B cell (primary cell): ENCODE measurements around the gene TFCP2L1. TPM values are rescaled to one million over a fixed set of nuclear protein-coding genes. Genes with fewer than 3 reads are reported as not detected.

Experiments used
- ATAC-seq: fragments of 200-7000 bp; cut with Tn5 transposase; one replicate; pipeline ENCODE4 v1.10.0; 2021; ENCODE audit warnings: low read depth, mild to moderate bottlenecking, moderate number of reproducible peaks, moderate library complexity
- CTCF ChIA-PET: fragments of 350-600 bp; sonication (Branson Sonifier 250); formaldehyde crosslinking; loops from one replicate; lab custom pipeline; 2021; ENCODE audit warnings: antibody characterized with exemption, inconsistent platforms; lab: Charles Lee
- POLR2A ChIA-PET: fragments of 350-600 bp; sonication (Branson Sonifier 250); formaldehyde crosslinking; loops from one replicate; lab custom pipeline; 2021; ENCODE audit warnings: antibody characterized with exemption; lab: Charles Lee
- DNase-seq: peaks from one replicate; pipeline ENCODE4 v3.0.0; 2013
- H2AFZ ChIP-seq: 2 replicates; pipeline ENCODE4 v1.6.1; 2012; ENCODE audit warnings: mild to moderate bottlenecking, low read depth, low read length; ENCODE audit not compliant: insufficient read depth, poor library complexity, severe bottlenecking
- H3K27ac ChIP-seq, 2 donors: 1 replicate in 1 of 2; 2 replicates in 1 of 2; pipeline ENCODE4 v1.5.1; 2012 to 2013; ENCODE audit warnings: low read length in 2 of 2, mild to moderate bottlenecking in 2 of 2, moderate library complexity in 1 of 2
- H3K27me3 ChIP-seq, 4 experiments: fragments of 200-600 bp in 1 of 4; sonication (generic) in 1 of 4; replicated peaks in 1 of 4; 1 replicate in 2 of 4; 2 replicates in 2 of 4; pipeline versions ENCODE4 v1.6.1 to v1.7.0; 2013 to 2016; ENCODE audit warnings: low read length in 3 of 4, mild to moderate bottlenecking in 2 of 4, mixed read lengths in 1 of 4, moderate library complexity in 1 of 4; ENCODE audit not compliant: insufficient read depth in 4 of 4, control insufficient read depth in 3 of 4; ENCODE audit errors: control extremely low read depth in 1 of 4
- H3K36me3 ChIP-seq, 2 experiments: replicated peaks in 1 of 2; 1 replicate in 1 of 2; 2 replicates in 1 of 2; pipeline versions ENCODE4 v1.6.1 to v1.7.1; 2013; ENCODE audit warnings: low read length in 1 of 2; ENCODE audit not compliant: insufficient read depth in 2 of 2, control insufficient read depth in 1 of 2; ENCODE audit errors: control extremely low read depth in 1 of 2, extremely low read depth in 1 of 2
- H3K4me1 ChIP-seq, 2 donors: fragments of 200-600 bp in 1 of 2; sonication (generic) in 1 of 2; 1 replicate in 1 of 2; 2 replicates in 1 of 2; pipeline versions ENCODE4 v1.5.1 to v1.6.1; 2013 to 2017; ENCODE audit warnings: low read length in 2 of 2; ENCODE audit not compliant: control insufficient read depth in 2 of 2, insufficient read depth in 2 of 2
- H3K4me2 ChIP-seq: replicated peaks from 2 replicates; pipeline ENCODE3; 2012; ENCODE audit warnings: mild to moderate bottlenecking, low read depth, low read length; ENCODE audit not compliant: poor library complexity, severe bottlenecking
- H3K4me3 ChIP-seq, 5 experiments: fragments of 200-600 bp in 1 of 5; sonication (generic) in 1 of 5; 1 replicate in 3 of 5; 2 replicates in 2 of 5; pipeline versions ENCODE4 v1.5.1 to v1.7.0; 2011 to 2016; ENCODE audit warnings: low read length in 4 of 5, mild to moderate bottlenecking in 4 of 5, low read depth in 2 of 5, control low read depth in 1 of 5, moderate library complexity in 1 of 5; ENCODE audit not compliant: insufficient read depth in 1 of 5; ENCODE audit errors: control extremely low read depth in 1 of 5, extremely low read depth in 1 of 5
- H3K79me2 ChIP-seq: fragments of 200-600 bp; sonication (generic); one replicate; pipeline ENCODE4 v1.6.0; 2016; ENCODE audit warnings: low read length; ENCODE audit not compliant: control insufficient read depth, insufficient read depth
- H3K9ac ChIP-seq: fragments of 200-600 bp; sonication (generic); 2 replicates; pipeline ENCODE4 v1.6.1; 2017; ENCODE audit warnings: mild to moderate bottlenecking, low read length, moderate library complexity
- H3K9me3 ChIP-seq, 3 donors: one replicate each; pipeline versions ENCODE4 v1.6.1 to v1.7.1; 2013; ENCODE audit warnings: low read length in 2 of 3; ENCODE audit not compliant: control insufficient read depth in 2 of 3, insufficient read depth in 1 of 3; ENCODE audit errors: control extremely low read depth in 1 of 3
- H4K20me1 ChIP-seq: 2 replicates; pipeline ENCODE4 v1.6.0; 2012; ENCODE audit warnings: mild to moderate bottlenecking, low read length; ENCODE audit not compliant: insufficient read depth, control insufficient read depth, poor library complexity, severe bottlenecking
- H3K27ac Mint-ChIP-seq: one replicate; pipeline ENCODE4 v1.8.0; 2021; ENCODE audit warnings: mixed read lengths
- H3K27me3 Mint-ChIP-seq: one replicate; pipeline ENCODE4 v1.8.0; 2021; ENCODE audit warnings: mixed read lengths
- H3K4me1 Mint-ChIP-seq: one replicate; pipeline ENCODE4 v1.8.0; 2021; ENCODE audit warnings: mixed read lengths
- H3K4me3 Mint-ChIP-seq: one replicate; pipeline ENCODE4 v1.8.0; 2021; ENCODE audit warnings: mixed read lengths
- H3K9me3 Mint-ChIP-seq: one replicate; pipeline ENCODE4 v1.8.0; 2022; ENCODE audit warnings: mixed read lengths; ENCODE audit not compliant: insufficient read depth
- CTCF ChIP-seq: fragments of 200-600 bp; IDR thresholded peaks from one replicate; pipeline ENCODE4 v1.8.0; 2022; ENCODE audit warnings: antibody characterized with exemption, mild to moderate bottlenecking
- EZH2 ChIP-seq: IDR thresholded peaks from 2 replicates; pipeline ENCODE4 v1.6.1; 2012; ENCODE audit warnings: borderline replicate concordance, low read depth, mild to moderate bottlenecking, moderate library complexity, low read length; ENCODE audit not compliant: insufficient read depth, poor library complexity, severe bottlenecking
- WGBS: methylation state at CpG from one replicate; pipeline ENCODE4 v1.1.5; 2013; ENCODE audit warnings: missing lambda C conversion rate; ENCODE audit not compliant: insufficient coverage; 5-methylcytosine and 5-hydroxymethylcytosine counted together
- intact Hi-C: fragments of 100-400 bp; cut with micrococcal nuclease; formaldehyde crosslinking; loops from one replicate; pipeline ENCODE4 v1.10.0; 2022
- polyA plus RNA-seq: library from polyadenylated mRNA; depleted of rRNA; stranded (reverse); fragments of >200 nt; gene quantifications from 2 replicates; pipeline ENCODE4 v1.2.3, GENCODE V29; 2012
- total RNA-seq, 2 donors: library from RNA; stranded (reverse); fragments of 120-200 nt in 1 of 2; gene quantifications; 1 replicate in 1 of 2; 2 replicates in 1 of 2; pipeline versions ENCODE4 v1.2.3 to v1.2.4, GENCODE V29; 2013 to 2022

Gene TFCP2L1
- total and polyA plus RNA-seq, 2 donors (not counting 1 experiment from before 2014, with no cell fraction given): 0.03 TPM; not detected in 1

- POLR2A ChIA-PET: no interaction called here
- no peaks in the 10 kb centered on the region for H3K9me3 Mint-ChIP-seq
- CTCF ChIA-PET: no interaction called here
- intact Hi-C loops: no loop called here
- H3K4me3 Mint-ChIP-seq: no peak overlapping the region
- no peaks in the 10 kb centered on the region for H4K20me1 ChIP-seq
- H3K4me1 ChIP-seq: no peaks in the 10 kb centered on the region
- H3K9me3 ChIP-seq: peaks cover 0 to 5% (median 0%) of the 10 kb centered on the region in 3 donors
- H3K4me2 ChIP-seq: no peak overlapping the region
- no peaks in the 10 kb centered on the region for H3K79me2 ChIP-seq
- no peaks in the 10 kb centered on the region for H3K4me1 Mint-ChIP-seq
- no peak overlapping the region for H3K4me3 ChIP-seq
- no CpG with 5 or more reads among the region's 1 CpG for WGBS
- H3K9ac ChIP-seq: no peak overlapping the region
- H3K27me3 Mint-ChIP-seq: peaks cover 8% of the 10 kb centered on the region
- TF ChIP-seq CTCF (no peak), EZH2 (no peak)
- ATAC-seq: no peak
- H2AFZ ChIP-seq: no peak overlapping the region
- no peaks in the 10 kb centered on the region for H3K36me3 ChIP-seq
- no peak overlapping the region for H3K27ac ChIP-seq
- H3K27ac Mint-ChIP-seq: no peak overlapping the region
- DNase-seq: no peak
- peaks cover 0 to 3% (median 0%) of the 10 kb centered on the region in 4 experiments for H3K27me3 ChIP-seq
These were observed 33.5 kb downstream of the TFCP2L1 start for GRCh38 chr2:121251497-121251896.

GRCh38 chr2:121248766-121249343 lies 36.1 kb downstream of the TFCP2L1 start:
- ATAC-seq: no peak
- no peak for DNase-seq
- Histone ChIP-seq H4K20me1 (no peaks in the 10 kb centered on the region), H3K27me3 (peaks cover 0 to 3% (median 0%) of the 10 kb centered on the region in 4 experiments), H2AFZ (no peak overlapping the region), H3K9me3 (peaks cover 0 to 5% (median 0%) of the 10 kb centered on the region in 3 donors), H3K9ac (no peak overlapping the region), H3K27ac (no peak overlapping the region), H3K79me2 (no peaks in the 10 kb centered on the region), H3K4me3 (no peak overlapping the region), H3K36me3 (no peaks in the 10 kb centered on the region), H3K4me2 (no peak overlapping the region), H3K4me1 (no peaks in the 10 kb centered on the region)
- intact Hi-C loops: no loop called here
- H3K4me1 Mint-ChIP-seq: no peaks in the 10 kb centered on the region
- ChIA-PET POLR2A (no interaction called here), CTCF (no interaction called here)
- no peaks in the 10 kb centered on the region for H3K9me3 Mint-ChIP-seq
- no peak overlapping the region for H3K4me3 Mint-ChIP-seq
- no peak overlapping the region for H3K27ac Mint-ChIP-seq
- H3K27me3 Mint-ChIP-seq: peaks cover 4% of the 10 kb centered on the region
- WGBS: 91% methylated on average over 17 of the region's 18 CpGs
- no peak for TF ChIP-seq CTCF
- no peak for TF ChIP-seq EZH2
